HepG2 (cell line): Measurements from ENCODE around the gene ABHD6. TPM values are rescaled to one million over a fixed set of nuclear protein-coding genes. Genes with fewer than 3 reads are reported as not detected.

Source experiments
- ATAC-seq: fragments of 200-7000 bp; cut with Tn5 transposase; 3 replicates; pipeline ENCODE4 v1.9.1; 2020; ENCODE audit warnings: mild to moderate bottlenecking, moderate library complexity
- BruUV-seq: library from RNA; stranded (reverse); fragments of 400-500 nt; replicated peaks from 2 replicates; lab custom pipeline; 2021; lab: Mats Ljungman, UMichigan
- CTCF ChIA-PET: fragments of 300-600 bp; formaldehyde crosslinking; extraction: SDS; loops from one replicate; lab custom pipeline; 2021; ENCODE audit warnings: low total read pairs, inconsistent platforms, low intra/inter-chr PET ratio; lab: Yijun Ruan, JAX
- POLR2A ChIA-PET: fragments of 350-600 bp; sonication (Branson Sonifier 250); formaldehyde crosslinking; loops from one replicate; lab custom pipeline; 2020; ENCODE audit warnings: antibody characterized with exemption, inconsistent platforms; lab: Yijun Ruan, JAX
- DNase-seq: peaks from one replicate; pipeline ENCODE4 v3.0.0-alpha.2; 2015; ENCODE audit warnings: low spot score
- FAIRE-seq: peaks from 3 replicates; lab custom pipeline; 2011; peaks lifted over from hg19 to GRCh38; lab: Jason Lieb, UNC
- H2AFZ ChIP-seq: one replicate; pipeline ENCODE4 v1.6.1; 2011; ENCODE audit warnings: low read length, inconsistent platforms
- H3K27ac ChIP-seq: fragments of 300-600 bp; 3 replicates; pipeline ENCODE4 v1.8.0; 2011; ENCODE audit warnings: mixed run types, mild to moderate bottlenecking, mixed read lengths, low read length, inconsistent platforms; ENCODE audit not compliant: insufficient read depth; ENCODE audit errors: extremely low read length
- H3K27me3 ChIP-seq, 2 experiments: fragments of 200-600 bp in 1 of 2; 2 replicates in 1 of 2; 3 replicates in 1 of 2; pipeline versions ENCODE4 v1.6.0 to v1.8.0; 2011; ENCODE audit warnings: low read length in 2 of 2, mild to moderate bottlenecking in 2 of 2, moderate library complexity in 2 of 2, inconsistent platforms in 1 of 2; ENCODE audit not compliant: insufficient read depth in 2 of 2, control insufficient read depth in 1 of 2
- H3K36me3 ChIP-seq, 2 experiments: fragments of 200-600 bp in 1 of 2; replicated peaks in 1 of 2; 2 replicates in 1 of 2; 3 replicates in 1 of 2; pipeline versions ENCODE4 v1.5.1 to v1.8.0; 2011; ENCODE audit warnings: low read length in 2 of 2, inconsistent platforms in 1 of 2; ENCODE audit not compliant: insufficient read depth in 2 of 2, control insufficient read depth in 1 of 2
- H3K4me1 ChIP-seq: 2 replicates; pipeline ENCODE4 v1.5.1; 2012; ENCODE audit warnings: low read length, inconsistent platforms; ENCODE audit not compliant: insufficient read depth
- H3K4me2 ChIP-seq: 2 replicates; pipeline ENCODE4 v1.6.0; 2011; ENCODE audit warnings: low read depth, low read length, inconsistent platforms
- H3K4me3 ChIP-seq, 3 experiments: fragments of 200-600 bp in 1 of 3; sonication (generic), shearing (Covaris generic) in 1 of 3; replicated peaks in 1 of 3; 2 replicates each; pipeline ENCODE4 v1.5.1; 2011 to 2016; ENCODE audit warnings: low read length in 3 of 3, inconsistent platforms in 2 of 3, low read depth in 2 of 3, mild to moderate bottlenecking in 2 of 3, control low read depth in 1 of 3, mixed read lengths in 1 of 3; ENCODE audit not compliant: insufficient read depth in 1 of 3
- H3K79me2 ChIP-seq: one replicate; pipeline ENCODE4 v1.6.1; 2011; ENCODE audit warnings: low read length, inconsistent platforms; ENCODE audit not compliant: insufficient read depth
- H3K9ac ChIP-seq: 2 replicates; pipeline ENCODE4 v1.6.0; 2011; ENCODE audit warnings: mild to moderate bottlenecking, low read depth, low read length, inconsistent platforms; ENCODE audit not compliant: insufficient read depth
- H3K9me3 ChIP-seq: 2 replicates; pipeline ENCODE4 v1.5.1; 2012; ENCODE audit warnings: mild to moderate bottlenecking, low read length
- H4K20me1 ChIP-seq: 2 replicates; pipeline ENCODE4 v1.6.0; 2011; ENCODE audit warnings: inconsistent platforms, mild to moderate bottlenecking, low read length, moderate library complexity; ENCODE audit not compliant: insufficient read depth
- CSRNP1 ChIP-seq: sonication (generic); formaldehyde crosslinking; IDR thresholded peaks from 2 replicates; pipeline ENCODE4 v1.8.1; 2023; ENCODE audit warnings: mild to moderate bottlenecking, missing genetic modification reagents
- MAFF ChIP-seq: IDR thresholded peaks from 2 replicates; pipeline ENCODE4 v1.6.1; 2011; ENCODE audit warnings: low read depth, low read length, improper control_type of control experiment
- MAFK ChIP-seq, 2 experiments: IDR thresholded peaks in 1 of 2; conservative IDR thresholded peaks in 1 of 2; 2 replicates each; pipeline ENCODE4 v1.6.1; 2011; ENCODE audit warnings: improper control_type of control experiment in 2 of 2, low read length in 2 of 2
- MED13 ChIP-seq: sonication (generic); formaldehyde crosslinking; IDR thresholded peaks from 2 replicates; pipeline ENCODE4 v1.5.0; 2020; ENCODE audit warnings: missing genetic modification reagents
- PBX2 ChIP-seq: IDR thresholded peaks from 2 replicates; pipeline ENCODE4 v1.6.1; 2016; ENCODE audit warnings: control low read depth
- SUZ12 ChIP-seq: fragments of 150-350 bp; IDR thresholded peaks from 2 replicates; pipeline ENCODE4 v1.6.1; 2014; ENCODE audit warnings: low read depth, low read length
- ZHX1 ChIP-seq: sonication (generic); formaldehyde crosslinking; IDR thresholded peaks from 2 replicates; pipeline ENCODE4 v1.8.1; 2022; ENCODE audit warnings: low read depth, mild to moderate bottlenecking, missing genetic modification reagents
- ZNF558 ChIP-seq: sonication (generic); formaldehyde crosslinking; IDR thresholded peaks from 2 replicates; pipeline ENCODE4 v1.9.0; 2022; ENCODE audit warnings: mild to moderate bottlenecking, missing genetic modification reagents, borderline replicate concordance
- ZSCAN21 ChIP-seq: sonication (generic); formaldehyde crosslinking; IDR thresholded peaks from 2 replicates; pipeline ENCODE4 v1.8.0; 2022; ENCODE audit warnings: mild to moderate bottlenecking, missing genetic modification reagents, moderate library complexity, borderline replicate concordance
- WGBS: methylation state at CpG from one replicate; pipeline ENCODE4 v1.1.6; 2017; ENCODE audit warnings: low lambda C conversion rate; 5-methylcytosine and 5-hydroxymethylcytosine counted together
- in situ Hi-C: cut with HindIII; loops from 2 replicates; pipeline ENCODE4 v1.10.0; 2017; ENCODE audit warnings: low pct_unique_long_range_greater_than_20kb; ENCODE audit not compliant: extremely low pct_ligation_motif_present
- intact Hi-C: fragments of 100-400 bp; cut with micrococcal nuclease; formaldehyde crosslinking; loops from one replicate; pipeline ENCODE4 v1.10.0; 2022; ENCODE audit not compliant: unreplicated experiment
- polyA plus RNA-seq, 8 experiments: library from polyadenylated mRNA; depleted of rRNA in 3 of 8; stranded (reverse) in 7 of 8; unstranded in 1 of 8; fragments of >200 nt; fragmentation: Illumina TruSeq in 4 of 8; extraction: Trizol in 4 of 8; gene quantifications; 2 replicates each; pipeline versions ENCODE4 v1.2.1 to v1.2.3, GENCODE V29; 2011 to 2016; ENCODE audit warnings: low read depth in 4 of 8, missing spikeins in 1 of 8, mixed read lengths in 1 of 8; ENCODE audit not compliant: insufficient read depth in 1 of 8
- total RNA-seq, 5 experiments: library from RNA; depleted of rRNA; stranded (reverse); fragments of >200 nt; fragmentation: Illumina TruSeq; extraction: Trizol; gene quantifications; 2 replicates each; pipeline ENCODE4 v1.2.3, GENCODE V29; 2016; ENCODE audit warnings: low read depth in 1 of 5

The ABHD6 gene
- total and polyA plus RNA-seq, 2 of the 13 experiments (the other 11 are each of a cell fraction or from before 2014, with no cell fraction given), result 9.0 to 17.2 TPM

GRCh38 chr3:58204720-58205119 lies 32.9 kb upstream of the ABHD6 start:
- peak overlapping the region; percentile 20 for H3K27ac ChIP-seq
- FAIRE-seq (no peak), DNase-seq (no peak), ATAC-seq (no peak)
- intact Hi-C loops (no loop called here), in situ Hi-C loops (no loop called here)
- no peaks in the 10 kb centered on the region for H4K20me1 ChIP-seq
- H3K79me2 ChIP-seq, result no peaks in the 10 kb centered on the region
- H3K36me3 ChIP-seq, result no peaks in the 10 kb centered on the region
- peaks cover 92% of the 10 kb centered on the region for H3K4me1 ChIP-seq
- H3K4me2 ChIP-seq, result no peak overlapping the region
- no peak overlapping the region for H3K9ac ChIP-seq
- TF ChIP-seq MAFK (conservative IDR thresholded peaks at IDR 0.05 in 1 of 2, IDR thresholded peaks at IDR 0.05 in 1 of 2; ENCODE audit: low read length in 2 of 2) (peak; percentile 33 to 68; a peak in 3 of 4 replicates), PBX2 (no peak), MAFF (peak; percentile 62; the same call in 1 of the 2 replicates), CSRNP1 (CRISPR knock-in tag) (no peak)
- H3K9me3 ChIP-seq, result no peaks in the 10 kb centered on the region
- POLR2A ChIA-PET, result no interaction called here
- H2AFZ ChIP-seq, result no peak overlapping the region
- CTCF ChIA-PET, result no interaction called here
- WGBS, result 100% methylated on average over 4 of the region's 4 CpGs
- no peak overlapping the region for H3K4me3 ChIP-seq
- no peaks in the 10 kb centered on the region for H3K27me3 ChIP-seq
- BruUV-seq, result no TSS peak

- no peaks in the 10 kb centered on the region for H4K20me1 ChIP-seq
- ChIA-PET POLR2A (interaction anchor here (1.5 kb wide), 1 partner anchor 13 kb away, joined by 3 read pairs; no protein-coding TSS in a partner anchor), CTCF (no interaction called here)
- FAIRE-seq (peak; percentile 79), ATAC-seq (peak; percentile 75), DNase-seq (peak; percentile 58)
- peaks cover 90% of the 10 kb centered on the region for H3K4me1 ChIP-seq
- H3K79me2 ChIP-seq, result no peaks in the 10 kb centered on the region
- in situ Hi-C loops (no loop called here), intact Hi-C loops (no loop called here)
- peak overlapping the region; percentile 55 for H3K27ac ChIP-seq
- no peaks in the 10 kb centered on the region for H3K27me3 ChIP-seq
- H3K4me3 ChIP-seq, result no peak overlapping the region
- no peak overlapping the region for H2AFZ ChIP-seq
- peak overlapping the region; percentile 51 for H3K4me2 ChIP-seq
- H3K9ac ChIP-seq, result no peak overlapping the region
- no peaks in the 10 kb centered on the region for H3K9me3 ChIP-seq
- 24% methylated on average over 3 of the region's 4 CpGs for WGBS
- H3K36me3 ChIP-seq, result no peaks in the 10 kb centered on the region
- BruUV-seq, result no TSS peak
- no peak for TF ChIP-seq SUZ12
- no peak for TF ChIP-seq ZSCAN21 (CRISPR knock-in tag)
- no peak for TF ChIP-seq ZNF558 (CRISPR knock-in tag)
- no peak for TF ChIP-seq MED13 (CRISPR knock-in tag)
- no peak for TF ChIP-seq ZHX1 (CRISPR knock-in tag)
Observed at GRCh38 chr3:58205981-58206380, 31.6 kb upstream of the ABHD6 start.
